Middle frontal gyrus (tissue), 1 donor: Measurements from ENCODE around the gene DLG2.
"Not testable (repeated sequence)": the region's sequence is repeated elsewhere in the genome, so short reads cannot be mapped to it uniquely, and the experiment has no call there.

Experiments
- DNase-seq: peaks from one replicate; pipeline ENCODE4 v3.0.0-alpha.2; 2015; ENCODE audit warnings: low spot score; ENCODE audit errors: extremely low spot score

The DLG2 gene

DNA sequence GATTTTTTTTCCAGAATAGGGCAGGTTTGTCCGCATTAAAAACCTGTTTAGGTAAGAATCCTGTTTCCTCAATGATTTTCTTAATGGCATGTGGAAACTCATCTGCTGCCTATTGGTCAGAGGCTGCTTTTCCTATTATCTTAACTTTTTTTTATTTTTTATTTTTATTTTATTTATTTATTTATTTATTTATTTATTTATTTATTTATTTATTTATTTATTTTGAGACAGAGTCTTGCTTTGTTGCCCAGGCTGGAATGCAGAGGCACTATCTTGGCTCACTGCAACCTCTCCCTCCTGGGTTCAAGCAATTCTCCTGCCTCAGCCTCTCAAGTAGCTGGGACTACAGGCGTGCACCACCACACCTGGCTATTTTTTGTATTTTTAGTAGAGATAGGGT, 389.1 kb downstream of the DLG2 start:
- DNase-seq = not testable (repeated sequence)

DNA sequence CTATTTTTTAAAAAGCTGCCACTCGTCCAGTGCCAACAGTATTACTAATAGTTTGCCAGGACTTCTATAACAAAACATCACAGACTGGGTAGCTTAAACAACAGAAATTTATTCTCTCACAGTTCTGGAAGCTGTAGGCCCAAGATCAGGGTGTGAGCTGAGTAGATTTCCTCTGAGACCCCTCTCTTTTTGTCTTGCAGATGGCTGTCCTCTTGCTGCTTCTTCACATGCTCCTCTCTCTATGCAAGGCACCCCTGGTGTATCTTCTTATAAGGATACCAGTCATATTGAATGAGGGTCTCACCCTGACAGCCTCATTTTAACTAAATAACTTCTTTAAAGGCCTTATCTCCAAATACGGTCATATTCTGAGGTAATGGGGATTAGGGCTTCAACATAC, 390.9 kb downstream of the DLG2 start:
- DNase-seq = no peak

DNA sequence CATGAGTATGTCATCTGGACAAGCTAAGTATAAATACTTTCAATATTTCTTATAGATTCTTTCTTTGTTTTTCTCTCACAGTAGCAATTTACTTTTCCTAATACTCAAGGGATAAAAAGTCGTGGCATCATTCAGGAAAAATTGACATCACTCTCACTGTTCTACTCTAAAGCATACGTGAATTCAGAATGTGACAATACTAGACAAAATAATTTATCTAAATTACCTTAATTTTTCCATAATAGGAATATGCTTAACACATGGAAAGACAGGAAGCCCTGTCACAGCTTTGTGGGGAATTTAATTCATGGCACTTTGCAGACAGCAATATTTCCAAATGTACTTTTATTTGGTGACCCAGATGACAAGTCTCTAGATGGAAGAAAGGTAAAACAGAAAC, 394.6 kb downstream of the DLG2 start:
- DNase-seq = no peak

DNA sequence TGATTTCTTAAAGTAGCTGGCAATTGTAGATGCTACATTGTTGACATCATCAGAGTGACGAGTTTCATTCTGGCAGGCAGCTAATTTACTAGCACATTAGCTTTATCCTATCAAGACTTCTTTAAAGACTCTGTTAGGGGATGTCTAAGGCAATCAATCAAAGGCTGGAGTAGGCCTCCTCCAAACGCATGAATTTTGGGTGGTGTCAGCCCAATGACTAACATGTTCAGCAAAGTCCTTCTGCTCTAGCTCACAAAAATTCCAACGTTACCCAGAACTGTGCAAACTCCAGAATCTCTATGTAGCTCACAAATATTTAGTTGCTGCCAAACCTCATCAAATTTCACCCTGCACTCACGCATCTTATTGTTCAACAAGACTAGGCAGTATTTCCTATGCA, 395.6 kb downstream of the DLG2 start:
- DNase-seq = no peak

- not testable (repeated sequence) for DNase-seq
These were observed 397.4 kb downstream of the DLG2 start for GRCh38 chr11:85229723-85230122.

- no peak for DNase-seq
These were observed 430.2 kb downstream of the DLG2 start for GRCh38 chr11:85196968-85197367.

GRCh38 chr11:85195934-85196333, 431.2 kb downstream of the DLG2 start:
- DNase-seq = no peak

DNA sequence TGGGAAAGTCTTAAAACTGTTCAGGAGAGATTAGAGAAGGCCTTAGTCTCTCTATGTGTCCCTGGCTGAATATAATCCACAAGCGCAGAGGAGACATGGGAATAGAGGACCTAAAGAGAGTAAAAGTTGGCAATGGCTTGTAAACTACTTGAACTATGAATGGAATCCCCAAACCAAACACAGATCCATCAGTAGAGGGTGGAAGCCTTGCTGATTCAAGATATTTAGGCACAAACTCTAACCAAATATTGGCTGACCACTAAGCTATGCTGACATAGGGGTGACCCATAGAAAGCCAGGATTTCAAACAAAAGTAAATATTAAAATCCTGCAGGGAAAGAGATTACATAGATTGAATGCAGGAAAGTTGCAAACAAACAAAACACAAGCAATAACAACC, 439.2 kb downstream of the DLG2 start:
- DNase-seq = no peak

GRCh38 chr11:85184721-85185120, 442.4 kb downstream of the DLG2 start:
- no peak for DNase-seq

DNA sequence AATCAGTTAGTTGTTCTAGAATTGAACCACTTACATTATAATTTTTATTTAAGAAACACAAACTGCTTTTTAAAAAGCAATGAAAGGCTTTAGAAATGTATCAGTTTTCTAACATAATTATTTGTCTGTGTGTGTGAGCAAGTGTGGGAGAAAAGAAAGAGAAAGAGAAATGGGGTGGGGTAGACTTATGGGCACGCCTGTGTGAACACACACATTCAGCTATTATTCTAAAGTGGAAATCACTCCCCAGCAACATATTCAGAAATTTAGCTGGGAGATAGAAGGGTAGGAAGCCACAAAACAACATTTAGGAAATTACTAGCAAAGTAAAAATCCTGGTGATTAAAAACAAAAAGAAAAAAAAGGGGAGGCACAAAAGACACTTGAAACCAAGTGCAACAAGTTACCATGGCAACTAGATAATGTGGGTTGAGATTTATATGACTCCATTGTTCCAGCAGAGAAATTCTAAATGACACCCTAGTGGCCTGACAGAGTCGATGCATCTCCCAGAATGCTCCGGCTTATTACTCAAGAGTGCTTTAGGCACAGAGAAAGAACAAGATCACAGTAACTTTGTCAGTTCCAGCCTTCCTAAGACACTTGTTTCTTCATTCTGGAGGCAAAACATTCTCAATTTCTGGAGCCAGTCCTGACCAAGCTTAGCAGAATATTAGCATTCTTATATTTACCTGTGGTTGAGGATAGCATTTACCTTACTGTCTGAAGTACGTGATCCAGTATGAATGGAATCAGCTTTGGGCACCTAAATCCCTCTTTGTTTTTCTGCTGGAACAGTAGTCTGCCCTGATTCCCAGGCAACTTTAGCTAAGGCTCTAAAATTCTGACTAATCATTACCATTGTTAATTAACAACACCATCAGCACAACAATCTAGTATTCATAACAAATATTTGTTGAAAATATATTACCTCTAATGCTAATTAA, 444.4 kb downstream of the DLG2 start:
- DNase-seq = no peak

- no peak for DNase-seq
These were observed 446.6 kb downstream of the DLG2 start for GRCh38 chr11:85180528-85180927.

- no peak for DNase-seq
These were observed 455.4 kb downstream of the DLG2 start for GRCh38 chr11:85171648-85172257.

DNA sequence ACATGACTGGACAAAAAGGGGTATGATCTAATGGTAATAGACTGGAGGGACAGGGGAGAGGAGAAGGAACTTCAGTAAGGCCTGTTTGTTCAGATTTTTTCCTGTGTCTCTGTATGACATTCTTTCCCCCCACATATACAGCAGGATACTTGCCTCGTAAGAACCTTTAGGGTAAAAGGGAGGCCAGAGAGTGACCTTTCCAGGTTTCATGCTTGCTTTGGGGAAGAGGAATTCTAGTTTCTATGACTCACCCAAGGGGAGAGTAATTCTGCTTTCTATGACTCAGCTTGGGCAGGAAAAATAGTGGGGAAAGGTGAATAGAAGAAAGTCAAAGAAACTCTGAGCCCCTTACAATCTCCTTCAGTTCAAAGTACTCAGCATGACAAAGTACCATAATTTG, 457.0 kb downstream of the DLG2 start:
- no peak for DNase-seq

- no peak for DNase-seq
These were observed 459.7 kb downstream of the DLG2 start for GRCh38 chr11:85167471-85167870.

GRCh38 chr11:85167038-85167437, 460.1 kb downstream of the DLG2 start:
- no peak for DNase-seq

GRCh38 chr11:85165819-85166218, 461.3 kb downstream of the DLG2 start:
- no peak for DNase-seq

GRCh38 chr11:85164743-85165142, 462.4 kb downstream of the DLG2 start:
- no peak for DNase-seq

DNA sequence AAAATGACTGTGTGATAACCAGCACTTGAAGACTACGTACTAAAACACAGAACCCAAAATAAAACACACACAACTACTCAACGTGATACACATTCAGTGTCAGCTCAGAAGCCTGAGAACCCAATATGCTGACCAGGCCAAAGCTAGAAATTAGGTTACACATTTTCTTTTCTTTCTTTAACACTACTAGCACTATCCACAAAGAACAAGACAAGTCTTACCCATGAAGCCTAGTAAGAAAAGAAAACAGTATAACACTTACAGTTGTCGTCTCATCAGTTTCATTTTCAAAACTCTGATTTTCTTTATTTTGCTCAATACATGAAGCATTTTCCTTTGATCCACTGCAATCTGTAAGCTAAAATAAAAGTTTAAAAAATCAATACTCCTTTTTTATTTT, 472.9 kb downstream of the DLG2 start:
- DNase-seq = no peak

DNA sequence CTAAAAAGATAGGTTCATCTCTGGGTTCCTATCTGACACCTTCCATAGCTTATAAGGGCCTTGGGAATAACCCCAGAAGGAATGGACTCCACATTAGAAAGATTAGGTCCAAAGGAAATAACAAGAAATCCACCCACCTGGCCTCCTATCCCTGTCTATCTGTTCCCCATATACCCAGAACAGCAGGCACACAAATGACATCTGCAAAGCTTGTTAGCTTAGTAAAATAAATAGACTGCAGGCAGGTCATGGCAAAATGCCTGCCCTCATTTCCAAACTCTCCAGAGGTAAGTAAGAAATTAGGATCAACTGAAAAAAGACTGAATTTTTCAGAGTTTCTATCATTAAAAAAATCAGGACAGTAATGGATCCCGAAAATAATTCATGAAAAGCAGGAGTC, 489.5 kb downstream of the DLG2 start:
- DNase-seq = no peak

DNA sequence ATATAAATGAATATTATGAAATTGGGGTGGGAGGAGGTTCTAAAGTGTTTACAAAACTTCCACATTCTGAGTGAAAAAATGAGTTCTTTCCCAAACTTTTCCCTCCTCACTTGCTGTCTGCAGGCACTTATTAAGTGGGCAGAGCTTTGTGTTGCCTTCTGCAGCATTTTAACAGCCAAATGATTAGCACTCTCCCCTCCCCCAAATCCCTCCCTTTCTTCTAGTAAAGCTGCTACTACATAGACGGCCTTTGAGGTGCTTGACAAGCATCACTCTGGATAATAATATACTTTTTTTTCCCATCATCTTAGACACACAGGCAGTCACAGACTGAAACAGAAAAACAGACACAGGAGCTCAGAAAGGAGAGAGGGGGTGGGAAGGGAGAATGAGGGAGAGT, 493.5 kb downstream of the DLG2 start:
- no peak for DNase-seq

DNA sequence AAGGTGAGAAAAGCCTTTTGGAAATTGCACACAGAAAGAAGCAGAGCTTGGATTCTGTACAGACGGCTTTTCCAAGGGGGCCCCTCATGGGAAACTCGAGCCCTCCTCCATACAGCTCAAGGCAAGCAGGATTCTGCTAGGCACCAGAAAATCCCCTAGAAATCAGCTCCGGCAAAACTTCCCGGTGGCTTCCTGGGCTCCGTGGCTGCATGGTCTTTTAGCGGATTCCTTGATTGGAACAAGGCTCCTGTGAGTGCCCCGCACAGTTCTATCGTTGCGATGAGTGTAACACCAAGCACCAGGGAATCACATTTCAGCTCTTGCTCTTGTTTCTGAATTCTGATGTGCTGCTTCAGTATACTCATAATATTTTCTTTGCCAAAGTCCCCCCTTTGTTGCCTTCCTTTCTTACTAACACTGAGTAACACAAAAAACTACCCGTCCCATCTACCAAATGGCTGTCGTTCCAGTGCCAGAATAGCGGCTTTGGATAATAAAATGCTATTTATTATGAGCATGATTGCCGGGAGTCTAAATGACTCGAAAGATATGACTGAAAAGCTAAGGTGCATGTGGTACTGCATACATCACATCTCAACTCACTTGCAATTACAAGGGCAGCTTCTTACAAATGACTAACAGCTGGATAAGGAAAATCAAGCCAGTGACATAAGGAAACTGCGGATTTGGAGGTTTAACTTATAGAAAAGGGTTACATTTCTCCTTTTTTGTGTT, 494.1 kb downstream of the DLG2 start:
- no peak for DNase-seq

- DNase-seq = no peak
These were observed 499.8 kb downstream of the DLG2 start for GRCh38 chr11:85127349-85127748.
